ENCODE results near the gene PKNOX2.

PKNOX2 gene

DNA sequence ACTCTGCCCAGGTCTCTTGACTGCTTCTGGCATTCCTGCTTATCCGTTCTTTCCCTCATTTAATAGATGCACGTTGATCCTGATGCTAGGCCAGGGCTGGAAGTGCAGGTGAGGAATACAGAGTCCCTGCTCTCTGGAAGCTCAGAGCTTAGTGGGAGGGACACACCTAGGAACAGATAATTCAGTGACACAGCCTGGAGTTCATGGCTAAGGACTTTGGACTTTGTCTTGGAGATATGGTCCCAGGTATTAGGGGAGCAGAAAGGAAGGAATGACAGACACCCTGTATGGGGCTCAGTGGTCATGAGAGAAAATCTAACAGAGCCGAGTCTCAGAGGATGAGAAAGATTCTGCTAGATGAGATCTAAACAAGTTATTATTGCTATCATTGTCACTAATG, 160.6 kb downstream of the PKNOX2 start:
- no peak overlapping the region for H3K4me3 ChIP-seq (ENCODE audit: control insufficient read depth, low read depth, low read length)
- DNase-seq (ENCODE audit: low read depth): no peak
- TF ChIP-seq, protein P1, sequence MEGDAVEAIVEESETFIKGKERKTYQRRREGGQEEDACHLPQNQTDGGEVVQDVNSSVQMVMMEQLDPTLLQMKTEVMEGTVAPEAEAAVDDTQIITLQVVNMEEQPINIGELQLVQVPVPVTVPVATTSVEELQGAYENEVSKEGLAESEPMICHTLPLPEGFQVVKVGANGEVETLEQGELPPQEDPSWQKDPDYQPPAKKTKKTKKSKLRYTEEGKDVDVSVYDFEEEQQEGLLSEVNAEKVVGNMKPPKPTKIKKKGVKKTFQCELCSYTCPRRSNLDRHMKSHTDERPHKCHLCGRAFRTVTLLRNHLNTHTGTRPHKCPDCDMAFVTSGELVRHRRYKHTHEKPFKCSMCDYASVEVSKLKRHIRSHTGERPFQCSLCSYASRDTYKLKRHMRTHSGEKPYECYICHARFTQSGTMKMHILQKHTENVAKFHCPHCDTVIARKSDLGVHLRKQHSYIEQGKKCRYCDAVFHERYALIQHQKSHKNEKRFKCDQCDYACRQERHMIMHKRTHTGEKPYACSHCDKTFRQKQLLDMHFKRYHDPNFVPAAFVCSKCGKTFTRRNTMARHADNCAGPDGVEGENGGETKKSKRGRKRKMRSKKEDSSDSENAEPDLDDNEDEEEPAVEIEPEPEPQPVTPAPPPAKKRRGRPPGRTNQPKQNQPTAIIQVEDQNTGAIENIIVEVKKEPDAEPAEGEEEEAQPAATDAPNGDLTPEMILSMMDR (IDR thresholded peaks at IDR 0.05; ENCODE audit: control insufficient read depth, insufficient read depth, low read depth, low read length, missing control alignments): no peak

DNA sequence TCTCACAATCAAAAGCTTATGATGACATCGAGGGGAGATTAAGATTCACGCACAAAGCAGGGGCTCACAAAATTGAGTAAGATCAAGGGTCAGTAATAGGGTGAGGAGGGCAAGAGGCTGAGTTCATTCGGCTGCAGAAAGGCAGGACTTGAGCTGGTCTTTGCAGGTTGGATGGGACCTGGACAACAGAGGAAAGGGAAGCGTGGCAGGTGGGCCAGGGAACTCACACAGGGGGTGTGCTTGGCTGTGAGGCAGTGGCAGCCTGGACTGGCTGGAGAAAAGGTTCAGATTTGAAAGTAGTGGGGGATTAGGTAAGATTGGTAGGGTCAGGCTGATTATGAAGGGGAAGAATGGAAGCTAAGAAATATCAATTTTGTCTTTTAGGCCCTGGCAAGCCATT, 161.6 kb downstream of the PKNOX2 start:
- TF ChIP-seq, protein P1 (IDR thresholded peaks at IDR 0.05; ENCODE audit: control insufficient read depth, insufficient read depth, low read depth, low read length, missing control alignments): no peak
- no peak for DNase-seq (ENCODE audit: low read depth)
- no peak overlapping the region for H3K4me3 ChIP-seq (ENCODE audit: control insufficient read depth, low read depth, low read length)

DNA sequence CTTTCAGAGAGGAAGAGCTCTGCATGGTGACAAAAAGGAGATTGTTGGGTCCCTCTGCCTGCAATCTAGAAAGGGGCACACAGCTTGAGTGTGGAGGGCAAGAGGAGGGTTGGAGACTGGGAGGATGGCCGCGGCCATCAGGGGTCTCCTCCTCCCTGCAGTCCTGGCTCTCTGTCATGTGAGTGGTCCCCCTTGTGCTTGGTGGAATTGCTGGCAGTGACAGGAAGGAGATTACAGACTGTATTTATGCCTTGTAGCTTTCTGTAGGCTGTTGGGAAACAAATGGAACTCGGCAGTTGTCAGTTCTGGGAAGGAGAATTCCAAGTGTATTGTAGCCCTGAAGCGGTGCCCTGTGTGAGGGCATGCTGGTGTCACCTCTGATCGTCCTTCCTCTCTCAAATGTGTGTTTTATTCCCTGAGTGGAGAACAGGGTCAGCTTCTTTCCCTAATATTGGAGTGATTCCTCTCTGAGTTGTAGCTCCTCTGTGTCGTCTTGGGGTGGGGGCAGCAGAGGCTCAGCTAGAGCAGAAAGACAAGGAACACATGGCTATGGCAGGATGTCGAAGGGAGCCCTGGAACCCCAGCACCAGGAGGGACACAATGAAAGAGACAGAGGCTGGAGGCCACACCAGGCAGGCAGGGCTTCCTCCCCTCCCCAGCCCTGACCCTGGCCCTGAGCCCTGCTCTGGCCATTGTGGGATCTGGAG, 163.1 kb downstream of the PKNOX2 start:
- H3K4me3 ChIP-seq (ENCODE audit: control insufficient read depth, low read depth, low read length): no peak overlapping the region
- TF ChIP-seq, protein P1 (IDR thresholded peaks at IDR 0.05; ENCODE audit: control insufficient read depth, insufficient read depth, low read depth, low read length, missing control alignments): no peak
- DNase-seq (ENCODE audit: low read depth): no peak

DNA sequence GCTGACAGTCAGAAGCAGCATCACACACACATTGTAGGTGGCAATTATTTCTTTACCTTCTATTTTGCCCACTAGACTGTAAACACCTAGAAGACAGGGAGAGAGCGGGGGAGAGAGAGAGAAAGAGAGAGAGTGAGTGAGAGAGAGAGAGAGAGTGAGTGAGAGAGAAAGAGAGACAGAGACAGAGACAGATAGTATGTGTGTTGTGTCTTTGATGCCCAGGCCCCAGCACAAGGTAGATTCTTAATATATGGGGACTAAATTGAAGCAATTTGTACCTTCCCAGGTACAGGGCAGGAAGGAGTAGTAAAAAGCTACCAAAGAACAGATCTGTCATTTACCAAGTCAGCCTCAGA, 163.7 kb downstream of the PKNOX2 start:
- no peak overlapping the region for H3K4me3 ChIP-seq (ENCODE audit: control insufficient read depth, low read depth, low read length)
- TF ChIP-seq, protein P1 (IDR thresholded peaks at IDR 0.05; ENCODE audit: control insufficient read depth, insufficient read depth, low read depth, low read length, missing control alignments): no peak
- no peak for DNase-seq (ENCODE audit: low read depth)

DNA sequence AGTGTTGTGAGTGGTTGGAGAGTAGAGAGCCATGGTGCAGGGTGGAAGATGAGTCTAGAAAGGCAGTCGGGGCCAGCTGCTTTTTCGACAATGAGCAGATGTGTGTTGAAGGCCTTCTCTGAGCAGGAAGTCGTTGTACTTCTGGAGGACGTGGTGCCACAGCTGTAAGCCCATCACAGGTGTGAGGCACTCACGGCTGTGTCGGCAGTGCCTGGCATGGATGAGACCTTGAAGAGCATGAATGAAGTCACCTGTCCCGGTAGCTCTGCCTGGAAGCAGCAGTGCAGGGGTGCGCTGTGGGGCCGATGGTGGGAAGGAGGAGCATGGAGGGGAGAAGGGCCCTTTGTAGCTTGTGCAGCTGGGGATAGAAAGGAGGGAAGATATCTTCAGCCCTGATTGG, 165.2 kb downstream of the PKNOX2 start:
- TF ChIP-seq, protein P1 (IDR thresholded peaks at IDR 0.05; ENCODE audit: control insufficient read depth, insufficient read depth, low read depth, low read length, missing control alignments): no peak
- no peak overlapping the region for H3K4me3 ChIP-seq (ENCODE audit: control insufficient read depth, low read depth, low read length)
- no peak for DNase-seq (ENCODE audit: low read depth)

DNA sequence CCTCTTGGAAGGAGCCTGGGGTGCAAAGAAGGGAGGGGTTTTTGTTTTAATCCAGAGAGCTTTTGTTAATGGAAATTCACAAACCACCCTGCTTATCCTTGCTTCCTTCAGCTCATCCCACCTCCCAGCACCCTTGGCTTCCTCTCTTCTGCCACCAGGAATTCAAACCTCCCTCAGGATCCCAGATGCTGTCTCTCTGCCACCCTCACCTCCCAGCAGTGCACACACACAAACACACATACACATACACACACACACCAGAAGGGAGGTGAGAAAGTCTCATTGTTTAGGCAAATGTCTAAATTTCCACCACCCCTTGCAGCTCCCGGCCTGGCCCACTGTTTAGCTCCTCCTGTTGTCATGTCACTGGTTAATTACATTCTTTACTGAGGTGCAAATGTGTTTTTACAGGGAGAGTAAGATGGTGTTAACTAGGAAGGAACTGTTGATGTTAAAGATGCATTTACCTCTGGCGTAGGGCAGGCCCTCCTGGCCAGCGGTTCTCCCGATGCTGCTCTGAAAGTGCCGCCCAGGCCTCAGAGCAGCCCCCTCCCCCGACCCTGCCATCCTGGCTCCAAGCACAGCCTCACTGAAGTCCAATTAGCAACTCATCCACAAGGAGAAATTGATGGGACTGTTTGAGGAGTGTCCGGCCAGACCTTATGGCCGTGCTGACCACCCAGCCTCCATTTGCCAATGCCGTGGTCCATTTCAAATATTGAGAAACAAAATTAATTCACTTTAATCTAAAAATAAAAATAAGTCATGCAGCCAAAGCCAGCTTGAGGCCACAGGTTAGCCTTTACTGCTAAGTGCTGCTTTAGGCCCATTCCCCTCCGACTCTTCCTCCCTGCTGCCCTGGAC, 166.1 kb downstream of the PKNOX2 start:
- TF ChIP-seq, protein P1 (IDR thresholded peaks at IDR 0.05; ENCODE audit: control insufficient read depth, insufficient read depth, low read depth, low read length, missing control alignments): no peak
- H3K4me3 ChIP-seq (ENCODE audit: control insufficient read depth, low read depth, low read length): no peak overlapping the region
- DNase-seq (ENCODE audit: low read depth): no peak
